Measurements from ENCODE around the gene MRPL55. TPM values are rescaled to one million over a fixed set of nuclear protein-coding genes. Genes with fewer than 3 reads are reported as not detected.

The MRPL55 gene
- total RNA-seq, 5 donors from 2014 or later (not counting 1 experiment from before 2014, with no cell fraction given), result 49.7 to 63.5 (median 55.9) TPM

GRCh38 chr1:228079013-228079412, 30.1 kb downstream of the MRPL55 start:
- Histone ChIP-seq H3K9me3 (no peaks in the 10 kb centered on the region), H3K4me1 (ENCODE audit: control insufficient read depth in 1 of 2, extremely low read depth in 1 of 2, insufficient read depth in 2 of 2, low read length in 2 of 2) (peaks cover 6 to 35% of the 10 kb centered on the region in 2 experiments), H3K4me3 (ENCODE audit: control insufficient read depth in 1 of 2, extremely low read depth in 1 of 2, low read length in 1 of 2) (no peak overlapping the region), H3K27ac (ENCODE audit: low read length) (no peak overlapping the region), H3K27me3 (replicated peaks in 1 of 2; ENCODE audit: control insufficient read depth in 2 of 2, extremely low read depth in 1 of 2, insufficient read depth in 2 of 2, low read length in 1 of 2) (peaks cover 0 to 3% of the 10 kb centered on the region in 2 experiments), H3K36me3 (ENCODE audit: control insufficient read depth in 2 of 2, extremely low read depth in 1 of 2, insufficient read depth in 1 of 2, low read length in 1 of 2) (peaks cover 0 to 1% of the 10 kb centered on the region in 2 donors)
- Mint-ChIP-seq H3K27me3 (no peaks in the 10 kb centered on the region), H3K27ac (no peak overlapping the region), H3K4me1 (peaks cover 16 to 27% (median 27%) of the 10 kb centered on the region in 3 donors), H3K36me3 (peaks cover 4% of the 10 kb centered on the region), H3K4me3 (no peak overlapping the region), H3K9me3 (no peaks in the 10 kb centered on the region)
- ChIA-PET POLR2A (no interaction called here), CTCF (no interaction called here)
- 86% methylated on average over 5 of the region's 7 CpGs for whole genome bisulfite sequencing (ENCODE audit: insufficient coverage)
- no peak for ATAC-seq (replicated peaks in 1 of 4)
- no peak for DNase-seq

GRCh38 chr1:228077565-228078330, 31.4 kb downstream of the MRPL55 start:
- H3K27me3 Mint-ChIP-seq, result no peaks in the 10 kb centered on the region
- H3K4me1 Mint-ChIP-seq, result peaks cover 8 to 23% (median 19%) of the 10 kb centered on the region in 3 donors
- DNase-seq (no peak), ATAC-seq (replicated peaks in 1 of 4) (no peak)
- CTCF ChIA-PET, result no interaction called here
- H3K27ac Mint-ChIP-seq, result no peak overlapping the region
- no peaks in the 10 kb centered on the region for H3K9me3 Mint-ChIP-seq
- H3K36me3 ChIP-seq (ENCODE audit: control insufficient read depth in 2 of 2, extremely low read depth in 1 of 2, insufficient read depth in 1 of 2, low read length in 1 of 2), result no peaks in the 10 kb centered on the region
- H3K27ac ChIP-seq (ENCODE audit: low read length), result no peak overlapping the region
- H3K36me3 Mint-ChIP-seq, result no peaks in the 10 kb centered on the region
- peaks cover 4 to 28% of the 10 kb centered on the region in 2 experiments for H3K4me1 ChIP-seq (ENCODE audit: control insufficient read depth in 1 of 2, extremely low read depth in 1 of 2, insufficient read depth in 2 of 2, low read length in 2 of 2)
- no peak overlapping the region for H3K4me3 Mint-ChIP-seq
- no peaks in the 10 kb centered on the region for H3K9me3 ChIP-seq
- POLR2A ChIA-PET, result no interaction called here
- peaks cover 0 to 5% of the 10 kb centered on the region in 2 experiments for H3K27me3 ChIP-seq (replicated peaks in 1 of 2; ENCODE audit: control insufficient read depth in 2 of 2, extremely low read depth in 1 of 2, insufficient read depth in 2 of 2, low read length in 1 of 2)
- WGBS (ENCODE audit: insufficient coverage), result 81% methylated on average over 8 of the region's 10 CpGs
- H3K4me3 ChIP-seq (ENCODE audit: control insufficient read depth in 1 of 2, extremely low read depth in 1 of 2, low read length in 1 of 2), result no peak overlapping the region

GRCh38 chr1:228076796-228077430, 32.2 kb downstream of the MRPL55 start:
- CTCF ChIA-PET, result no interaction called here
- no peak overlapping the region for H3K27ac ChIP-seq (ENCODE audit: low read length)
- DNase-seq (no peak), ATAC-seq (replicated peaks in 1 of 4) (no peak)
- no peaks in the 10 kb centered on the region for H3K9me3 ChIP-seq
- WGBS (ENCODE audit: insufficient coverage), result 86% methylated on average over 9 of the region's 9 CpGs
- H3K36me3 Mint-ChIP-seq, result no peaks in the 10 kb centered on the region
- H3K4me3 ChIP-seq (ENCODE audit: control insufficient read depth in 1 of 2, extremely low read depth in 1 of 2, low read length in 1 of 2), result no peak overlapping the region
- H3K4me1 ChIP-seq (ENCODE audit: control insufficient read depth in 1 of 2, extremely low read depth in 1 of 2, insufficient read depth in 2 of 2, low read length in 2 of 2), result peaks cover 4 to 28% of the 10 kb centered on the region in 2 experiments
- no peak overlapping the region for H3K4me3 Mint-ChIP-seq
- POLR2A ChIA-PET, result no interaction called here
- H3K9me3 Mint-ChIP-seq, result no peaks in the 10 kb centered on the region
- H3K27me3 Mint-ChIP-seq, result no peaks in the 10 kb centered on the region
- H3K36me3 ChIP-seq (ENCODE audit: control insufficient read depth in 2 of 2, extremely low read depth in 1 of 2, insufficient read depth in 1 of 2, low read length in 1 of 2), result no peaks in the 10 kb centered on the region
- no peak overlapping the region for H3K27ac Mint-ChIP-seq
- peaks cover 0 to 5% of the 10 kb centered on the region in 2 experiments for H3K27me3 ChIP-seq (replicated peaks in 1 of 2; ENCODE audit: control insufficient read depth in 2 of 2, extremely low read depth in 1 of 2, insufficient read depth in 2 of 2, low read length in 1 of 2)
- H3K4me1 Mint-ChIP-seq, result peaks cover 14 to 23% (median 19%) of the 10 kb centered on the region in 3 donors

GRCh38 chr1:228075801-228076271, 33.3 kb downstream of the MRPL55 start:
- H3K9me3 Mint-ChIP-seq, result no peaks in the 10 kb centered on the region
- no peaks in the 10 kb centered on the region for H3K36me3 ChIP-seq (ENCODE audit: control insufficient read depth in 2 of 2, extremely low read depth in 1 of 2, insufficient read depth in 1 of 2, low read length in 1 of 2)
- H3K4me3 ChIP-seq (ENCODE audit: control insufficient read depth in 1 of 2, extremely low read depth in 1 of 2, low read length in 1 of 2), result no peak overlapping the region
- ChIA-PET CTCF (no interaction called here), POLR2A (no interaction called here)
- no peak overlapping the region for H3K27ac ChIP-seq (ENCODE audit: low read length)
- no peak overlapping the region for H3K4me3 Mint-ChIP-seq
- peaks cover 0 to 5% of the 10 kb centered on the region in 2 experiments for H3K27me3 ChIP-seq (replicated peaks in 1 of 2; ENCODE audit: control insufficient read depth in 2 of 2, extremely low read depth in 1 of 2, insufficient read depth in 2 of 2, low read length in 1 of 2)
- ATAC-seq (replicated peaks in 1 of 4) (no peak), DNase-seq (no peak)
- peaks cover 11 to 19% (median 13%) of the 10 kb centered on the region in 3 donors for H3K4me1 Mint-ChIP-seq
- H3K27me3 Mint-ChIP-seq, result no peaks in the 10 kb centered on the region
- no peaks in the 10 kb centered on the region for H3K9me3 ChIP-seq
- WGBS (ENCODE audit: insufficient coverage), result 87% methylated on average over 4 of the region's 9 CpGs
- H3K27ac Mint-ChIP-seq, result no peak overlapping the region
- H3K4me1 ChIP-seq (ENCODE audit: control insufficient read depth in 1 of 2, extremely low read depth in 1 of 2, insufficient read depth in 2 of 2, low read length in 2 of 2), result peaks cover 0 to 18% of the 10 kb centered on the region in 2 experiments
- no peaks in the 10 kb centered on the region for H3K36me3 Mint-ChIP-seq

GRCh38 chr1:228074954-228075730, 34.0 kb downstream of the MRPL55 start:
- Mint-ChIP-seq H3K9me3 (no peaks in the 10 kb centered on the region), H3K27ac (no peak overlapping the region), H3K36me3 (no peaks in the 10 kb centered on the region), H3K4me1 (peaks cover 11 to 16% (median 12%) of the 10 kb centered on the region in 3 donors), H3K4me3 (no peak overlapping the region), H3K27me3 (no peaks in the 10 kb centered on the region)
- POLR2A ChIA-PET, result no interaction called here
- 61% methylated on average over 13 of the region's 18 CpGs for WGBS (ENCODE audit: insufficient coverage)
- H3K9me3 ChIP-seq, result no peaks in the 10 kb centered on the region
- DNase-seq (no peak), ATAC-seq (replicated peaks in 1 of 4) (no peak)
- CTCF ChIA-PET, result no interaction called here
- peaks cover 0 to 11% of the 10 kb centered on the region in 2 experiments for H3K4me1 ChIP-seq (ENCODE audit: control insufficient read depth in 1 of 2, extremely low read depth in 1 of 2, insufficient read depth in 2 of 2, low read length in 2 of 2)
- no peak overlapping the region for H3K27ac ChIP-seq (ENCODE audit: low read length)
- no peaks in the 10 kb centered on the region for H3K36me3 ChIP-seq (ENCODE audit: control insufficient read depth in 2 of 2, extremely low read depth in 1 of 2, insufficient read depth in 1 of 2, low read length in 1 of 2)
- peaks cover 0 to 5% of the 10 kb centered on the region in 2 experiments for H3K27me3 ChIP-seq (replicated peaks in 1 of 2; ENCODE audit: control insufficient read depth in 2 of 2, extremely low read depth in 1 of 2, insufficient read depth in 2 of 2, low read length in 1 of 2)
- H3K4me3 ChIP-seq (ENCODE audit: control insufficient read depth in 1 of 2, extremely low read depth in 1 of 2, low read length in 1 of 2), result no peak overlapping the region

- H3K27me3 Mint-ChIP-seq, result no peaks in the 10 kb centered on the region
- no peak overlapping the region for H3K4me3 Mint-ChIP-seq
- no peaks in the 10 kb centered on the region for H3K36me3 Mint-ChIP-seq
- ChIA-PET POLR2A (interaction anchor here in 1 of 2 donors (0.6 kb wide), 1 partner anchor 31 kb away, joined by 3 read pairs; no protein-coding TSS in a partner anchor), CTCF (interaction anchor here in 1 of 2 donors (0.6 kb wide), 1 partner anchor 299 kb away, joined by 3 read pairs; no protein-coding TSS in a partner anchor)
- WGBS (ENCODE audit: insufficient coverage), result 62% methylated on average over 16 of the region's 16 CpGs
- H3K4me1 Mint-ChIP-seq, result peaks cover 5 to 14% (median 11%) of the 10 kb centered on the region in 3 donors
- Histone ChIP-seq H3K9me3 (no peaks in the 10 kb centered on the region), H3K27me3 (replicated peaks in 1 of 2; ENCODE audit: control insufficient read depth in 2 of 2, extremely low read depth in 1 of 2, insufficient read depth in 2 of 2, low read length in 1 of 2) (peaks cover 0 to 5% of the 10 kb centered on the region in 2 experiments), H3K4me1 (ENCODE audit: control insufficient read depth in 1 of 2, extremely low read depth in 1 of 2, insufficient read depth in 2 of 2, low read length in 2 of 2) (peaks cover 0 to 2% of the 10 kb centered on the region in 2 experiments), H3K36me3 (ENCODE audit: control insufficient read depth in 2 of 2, extremely low read depth in 1 of 2, insufficient read depth in 1 of 2, low read length in 1 of 2) (no peaks in the 10 kb centered on the region), H3K4me3 (ENCODE audit: control insufficient read depth in 1 of 2, extremely low read depth in 1 of 2, low read length in 1 of 2) (no peak overlapping the region), H3K27ac (ENCODE audit: low read length) (no peak overlapping the region)
- H3K9me3 Mint-ChIP-seq, result no peaks in the 10 kb centered on the region
- DNase-seq, result no peak
- no peak for ATAC-seq (replicated peaks in 1 of 4)
- no peak overlapping the region for H3K27ac Mint-ChIP-seq
Measured at GRCh38 chr1:228073857-228074545, 35.1 kb downstream of the MRPL55 start.

Data from T-cell (primary cell).